Neural cell (in vitro differentiated cells): ENCODE data around the gene NLRP13. TPM values are rescaled to one million over a fixed set of nuclear protein-coding genes. Genes with fewer than 3 reads are reported as not detected.

Experiments
- H2AFZ ChIP-seq: fragments of 200-600, 300-800 bp; sonication (generic), shearing (Covaris generic); 2 replicates; pipeline ENCODE4 v1.6.0; 2014; ENCODE audit warnings: low read depth, mild to moderate bottlenecking, antibody characterized with exemption, low read length, moderate library complexity
- H3F3A ChIP-seq: fragments of 200-600 bp; shearing (Covaris generic); 2 replicates; pipeline ENCODE4 v1.6.1; 2016; ENCODE audit warnings: mild to moderate bottlenecking, moderate library complexity, mixed read lengths, antibody characterized with exemption, low read length; ENCODE audit not compliant: insufficient read depth, poor library complexity, severe bottlenecking
- H3K27ac ChIP-seq: fragments of 200-600, 300-800 bp; sonication (generic), shearing (Covaris generic); 2 replicates; pipeline ENCODE4 v1.5.1; 2014; ENCODE audit warnings: mild to moderate bottlenecking, low read length, moderate library complexity
- H3K27me3 ChIP-seq: fragments of 300-800, 200-600 bp; sonication (generic), shearing (Covaris generic); 2 replicates; pipeline ENCODE4 v1.6.0; 2014; ENCODE audit warnings: mild to moderate bottlenecking, low read depth, low read length, moderate library complexity; ENCODE audit not compliant: insufficient read depth
- H3K36me3 ChIP-seq: fragments of 300-800, 200-600 bp; sonication (generic), shearing (Covaris generic); 2 replicates; pipeline ENCODE4 v1.5.1; 2014; ENCODE audit warnings: mild to moderate bottlenecking, antibody characterized with exemption, low read length, moderate library complexity; ENCODE audit not compliant: insufficient read depth
- H3K4me2 ChIP-seq: fragments of 300-800, 200-600 bp; sonication (generic), shearing (Covaris generic); 2 replicates; pipeline ENCODE4 v1.6.0; 2014; ENCODE audit warnings: mild to moderate bottlenecking, low read length
- H3K4me3 ChIP-seq: fragments of 300-800, 200-600 bp; sonication (generic), shearing (Covaris generic); 2 replicates; pipeline ENCODE4 v1.5.1; 2014; ENCODE audit warnings: mild to moderate bottlenecking, low read length, moderate library complexity
- H3K79me2 ChIP-seq: fragments of 200-600 bp; shearing (Covaris generic); replicated peaks from 2 replicates; pipeline ENCODE4 v1.6.0; 2014; ENCODE audit warnings: mild to moderate bottlenecking, low read length, moderate library complexity; ENCODE audit not compliant: insufficient read depth
- H3K9ac ChIP-seq: fragments of 300-800, 200-600 bp; sonication (generic), shearing (Covaris generic); 2 replicates; pipeline ENCODE4 v1.6.1; 2016; ENCODE audit warnings: mild to moderate bottlenecking, low read length, mixed read lengths
- H3K9me2 ChIP-seq: fragments of 200-600 bp; shearing (Covaris generic); 2 replicates; pipeline ENCODE4 v1.6.1; 2016; ENCODE audit warnings: mild to moderate bottlenecking, low read length, mixed read lengths; ENCODE audit not compliant: insufficient read depth
- H3K9me3 ChIP-seq: fragments of 200-600, 300-800 bp; sonication (generic), shearing (Covaris generic); 2 replicates; pipeline ENCODE4 v1.6.1; 2016; ENCODE audit warnings: mild to moderate bottlenecking, mixed run types, low read length, moderate library complexity, mixed read lengths
- H4K20me1 ChIP-seq: fragments of 200-600 bp; shearing (Covaris generic); 2 replicates; pipeline ENCODE4 v1.6.1; 2016; ENCODE audit warnings: mild to moderate bottlenecking, mixed run types; ENCODE audit not compliant: insufficient read depth
- EP300 ChIP-seq: fragments of 450-650 bp; conservative IDR thresholded peaks from 2 replicates; pipeline ENCODE4 v1.6.1; 2014; ENCODE audit warnings: antibody characterized with exemption, mild to moderate bottlenecking, moderate library complexity; ENCODE audit not compliant: poor library complexity, severe bottlenecking
- EZH2 ChIP-seq: fragments of 200-600, 300-800 bp; shearing (Covaris generic), sonication (generic); IDR thresholded peaks from 2 replicates; pipeline ENCODE4 v1.6.1; 2014; ENCODE audit warnings: antibody characterized with exemption, low read length, borderline replicate concordance, mild to moderate bottlenecking; ENCODE audit not compliant: insufficient read depth, poor library complexity, severe bottlenecking
- MXI1 ChIP-seq: fragments of 450-650 bp; conservative IDR thresholded peaks from 2 replicates; pipeline ENCODE4 v1.6.1; 2014; ENCODE audit warnings: antibody characterized with exemption, mild to moderate bottlenecking; ENCODE audit not compliant: poor library complexity, severe bottlenecking
- POLR2AphosphoS5 ChIP-seq: IDR thresholded peaks from 2 replicates; pipeline ENCODE4 v1.6.1; 2012
- RAD21 ChIP-seq: fragments of 450-650 bp; conservative IDR thresholded peaks from 2 replicates; pipeline ENCODE4 v1.6.1; 2014; ENCODE audit warnings: antibody characterized with exemption, mild to moderate bottlenecking, moderate library complexity
- SMC3 ChIP-seq: fragments of 450-650 bp; conservative IDR thresholded peaks from 2 replicates; pipeline ENCODE4 v1.6.1; 2014; ENCODE audit warnings: antibody characterized with exemption, mild to moderate bottlenecking, moderate library complexity; ENCODE audit not compliant: poor library complexity
- TAF1 ChIP-seq: IDR thresholded peaks from 2 replicates; pipeline ENCODE4 v1.6.1; 2012; ENCODE audit warnings: low read depth
- polyA plus RNA-seq: library from polyadenylated mRNA; depleted of rRNA; stranded (reverse); fragments of >200 nt; gene quantifications from 2 replicates; pipeline ENCODE4 v1.2.3, GENCODE V29; 2014
- TF ChIP-seq, protein P1 (sequence below): fragments of 450-650 bp; IDR thresholded peaks from 2 replicates; pipeline ENCODE4 v1.5.1; 2014; ENCODE audit warnings: antibody characterized with exemption, mild to moderate bottlenecking, moderate library complexity; ENCODE audit not compliant: poor library complexity, severe bottlenecking
- TF ChIP-seq, protein P2 (sequence below): IDR thresholded peaks from 2 replicates; pipeline ENCODE4 v1.6.1; 2012; ENCODE audit warnings: borderline replicate concordance

Gene NLRP13
- polyA plus RNA-seq, 1 donor from 2014 or later: not detected

DNA sequence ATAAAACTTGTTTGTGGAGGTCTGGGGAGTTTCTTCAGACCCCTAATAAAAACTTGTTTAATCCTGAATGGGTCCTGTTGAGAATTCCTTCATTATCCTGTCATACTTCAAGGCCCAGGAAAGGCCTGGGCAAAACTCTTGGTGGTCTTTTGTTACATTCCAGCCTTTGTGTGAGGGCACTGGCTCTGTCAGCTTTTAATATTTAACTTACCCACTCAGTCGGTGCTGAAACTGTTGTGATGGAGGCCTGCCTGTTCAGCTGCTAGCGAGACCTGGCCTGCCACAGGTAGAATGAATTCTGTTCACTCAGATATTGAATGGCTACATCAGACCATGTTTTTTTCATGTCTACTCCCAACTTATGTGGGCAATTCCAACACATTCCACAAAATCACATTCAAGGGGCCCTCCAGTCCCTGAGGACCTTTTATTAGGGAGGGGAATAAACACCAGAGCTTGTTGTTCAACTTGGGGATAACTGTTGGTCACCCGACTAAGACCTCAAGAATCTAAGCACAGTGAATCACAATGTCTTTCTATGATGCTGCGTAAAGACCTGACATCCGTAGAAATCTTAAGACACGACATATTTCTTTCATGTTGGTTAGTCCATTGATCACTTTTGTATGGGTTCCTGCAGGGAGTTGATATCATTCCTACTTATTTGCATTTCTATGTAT is 28.0 kb upstream of the NLRP13 start:
- Histone ChIP-seq H3K36me3 (no peaks in the 10 kb centered on the region), H3K9me3 (no peaks in the 10 kb centered on the region), H3K27ac (no peak overlapping the region), H2AFZ (no peak overlapping the region), H3K9ac (no peak overlapping the region), H4K20me1 (no peaks in the 10 kb centered on the region), H3F3A (no peaks in the 10 kb centered on the region), H3K4me2 (no peak overlapping the region), H3K27me3 (no peaks in the 10 kb centered on the region), H3K9me2 (no peaks in the 10 kb centered on the region), H3K4me3 (no peak overlapping the region), H3K79me2 (no peaks in the 10 kb centered on the region)
- TF ChIP-seq, protein P1, sequence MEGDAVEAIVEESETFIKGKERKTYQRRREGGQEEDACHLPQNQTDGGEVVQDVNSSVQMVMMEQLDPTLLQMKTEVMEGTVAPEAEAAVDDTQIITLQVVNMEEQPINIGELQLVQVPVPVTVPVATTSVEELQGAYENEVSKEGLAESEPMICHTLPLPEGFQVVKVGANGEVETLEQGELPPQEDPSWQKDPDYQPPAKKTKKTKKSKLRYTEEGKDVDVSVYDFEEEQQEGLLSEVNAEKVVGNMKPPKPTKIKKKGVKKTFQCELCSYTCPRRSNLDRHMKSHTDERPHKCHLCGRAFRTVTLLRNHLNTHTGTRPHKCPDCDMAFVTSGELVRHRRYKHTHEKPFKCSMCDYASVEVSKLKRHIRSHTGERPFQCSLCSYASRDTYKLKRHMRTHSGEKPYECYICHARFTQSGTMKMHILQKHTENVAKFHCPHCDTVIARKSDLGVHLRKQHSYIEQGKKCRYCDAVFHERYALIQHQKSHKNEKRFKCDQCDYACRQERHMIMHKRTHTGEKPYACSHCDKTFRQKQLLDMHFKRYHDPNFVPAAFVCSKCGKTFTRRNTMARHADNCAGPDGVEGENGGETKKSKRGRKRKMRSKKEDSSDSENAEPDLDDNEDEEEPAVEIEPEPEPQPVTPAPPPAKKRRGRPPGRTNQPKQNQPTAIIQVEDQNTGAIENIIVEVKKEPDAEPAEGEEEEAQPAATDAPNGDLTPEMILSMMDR: no peak
- TF ChIP-seq, protein P2, sequence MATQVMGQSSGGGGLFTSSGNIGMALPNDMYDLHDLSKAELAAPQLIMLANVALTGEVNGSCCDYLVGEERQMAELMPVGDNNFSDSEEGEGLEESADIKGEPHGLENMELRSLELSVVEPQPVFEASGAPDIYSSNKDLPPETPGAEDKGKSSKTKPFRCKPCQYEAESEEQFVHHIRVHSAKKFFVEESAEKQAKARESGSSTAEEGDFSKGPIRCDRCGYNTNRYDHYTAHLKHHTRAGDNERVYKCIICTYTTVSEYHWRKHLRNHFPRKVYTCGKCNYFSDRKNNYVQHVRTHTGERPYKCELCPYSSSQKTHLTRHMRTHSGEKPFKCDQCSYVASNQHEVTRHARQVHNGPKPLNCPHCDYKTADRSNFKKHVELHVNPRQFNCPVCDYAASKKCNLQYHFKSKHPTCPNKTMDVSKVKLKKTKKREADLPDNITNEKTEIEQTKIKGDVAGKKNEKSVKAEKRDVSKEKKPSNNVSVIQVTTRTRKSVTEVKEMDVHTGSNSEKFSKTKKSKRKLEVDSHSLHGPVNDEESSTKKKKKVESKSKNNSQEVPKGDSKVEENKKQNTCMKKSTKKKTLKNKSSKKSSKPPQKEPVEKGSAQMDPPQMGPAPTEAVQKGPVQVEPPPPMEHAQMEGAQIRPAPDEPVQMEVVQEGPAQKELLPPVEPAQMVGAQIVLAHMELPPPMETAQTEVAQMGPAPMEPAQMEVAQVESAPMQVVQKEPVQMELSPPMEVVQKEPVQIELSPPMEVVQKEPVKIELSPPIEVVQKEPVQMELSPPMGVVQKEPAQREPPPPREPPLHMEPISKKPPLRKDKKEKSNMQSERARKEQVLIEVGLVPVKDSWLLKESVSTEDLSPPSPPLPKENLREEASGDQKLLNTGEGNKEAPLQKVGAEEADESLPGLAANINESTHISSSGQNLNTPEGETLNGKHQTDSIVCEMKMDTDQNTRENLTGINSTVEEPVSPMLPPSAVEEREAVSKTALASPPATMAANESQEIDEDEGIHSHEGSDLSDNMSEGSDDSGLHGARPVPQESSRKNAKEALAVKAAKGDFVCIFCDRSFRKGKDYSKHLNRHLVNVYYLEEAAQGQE: no peak
- TF ChIP-seq SMC3: no peak
- TF ChIP-seq EZH2: no peak
- no peak for TF ChIP-seq RAD21
- TF ChIP-seq EP300: no peak
- no peak for TF ChIP-seq MXI1
- TF ChIP-seq POLR2AphosphoS5: no peak
- no peak for TF ChIP-seq TAF1

DNA sequence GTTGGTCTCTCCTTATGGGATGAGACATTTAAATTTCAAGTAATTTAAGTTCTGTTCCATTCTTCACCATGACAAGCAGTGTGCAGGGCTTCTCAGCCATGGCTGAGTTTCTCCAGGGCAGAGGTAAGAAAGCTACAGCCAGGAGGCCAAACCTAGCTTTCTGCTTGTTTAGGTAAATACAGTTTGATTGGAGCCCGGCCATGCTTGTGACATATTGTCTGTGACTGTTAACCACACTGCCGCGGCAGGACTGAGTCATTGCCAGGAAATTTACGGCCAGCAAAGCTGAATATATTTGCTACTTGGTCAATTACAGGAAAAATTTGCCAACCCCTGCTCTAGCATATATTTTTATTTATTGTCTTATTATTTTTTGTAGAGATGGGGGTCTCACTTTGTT is 26.2 kb upstream of the NLRP13 start:
- H3K79me2 ChIP-seq: no peaks in the 10 kb centered on the region
- no peak overlapping the region for H3K27ac ChIP-seq
- no peaks in the 10 kb centered on the region for H3K9me2 ChIP-seq
- H3K4me3 ChIP-seq: no peak overlapping the region
- no peaks in the 10 kb centered on the region for H3K36me3 ChIP-seq
- H4K20me1 ChIP-seq: no peaks in the 10 kb centered on the region
- no peak overlapping the region for H3K4me2 ChIP-seq
- no peaks in the 10 kb centered on the region for H3K9me3 ChIP-seq
- no peak overlapping the region for H2AFZ ChIP-seq
- TF ChIP-seq POLR2AphosphoS5 (no peak), SMC3 (no peak), EP300 (no peak), MXI1 (no peak), TAF1 (no peak), EZH2 (no peak)
- TF ChIP-seq, protein P2: no peak
- H3K9ac ChIP-seq: no peak overlapping the region
- no peaks in the 10 kb centered on the region for H3K27me3 ChIP-seq
- no peaks in the 10 kb centered on the region for H3F3A ChIP-seq
